Ovary (tissue), 9 donors: ENCODE results near the gene ARPIN. TPM values are rescaled to one million over a fixed set of nuclear protein-coding genes. Genes with fewer than 3 reads are reported as not detected.

Experiments used
- DNase-seq, 5 donors: peaks; one replicate each; pipeline ENCODE4 v3.0.0-alpha.2; 2019 to 2020
- H3K27ac ChIP-seq, 2 donors: fragments of 200-600 bp; one replicate each; pipeline versions ENCODE4 v1.5.1 to v1.8.0; 2019 to 2022
- H3K27me3 ChIP-seq: fragments of 200-600 bp; one replicate; pipeline ENCODE4 v1.8.0; 2022
- H3K36me3 ChIP-seq: fragments of 200-600 bp; sonication (generic); one replicate; pipeline ENCODE4 v1.5.1; 2019
- H3K4me1 ChIP-seq: one replicate; pipeline ENCODE4 v1.8.1; 2013; ENCODE audit warnings: mild to moderate bottlenecking, moderate library complexity; ENCODE audit not compliant: insufficient read depth
- H3K4me3 ChIP-seq: fragments of 200-600 bp; sonication (generic); one replicate; pipeline ENCODE4 v1.5.1; 2017
- H3K9me3 ChIP-seq, 2 donors: fragments of 200-600 bp in 1 of 2; sonication (generic) in 1 of 2; one replicate each; pipeline versions ENCODE4 v1.5.1 to v1.8.1; 2013 to 2019; ENCODE audit warnings: mild to moderate bottlenecking in 1 of 2, moderate library complexity in 1 of 2
- CTCF ChIP-seq, 3 donors: fragments of 450-650 bp in 2 of 3; fragments of 200-600 bp in 1 of 3; IDR thresholded peaks; one replicate each; pipeline versions ENCODE4 v1.5.1 to v1.8.0; 2016 to 2022; ENCODE audit warnings: antibody characterized with exemption in 3 of 3, mild to moderate bottlenecking in 1 of 3
- EP300 ChIP-seq: sonication (generic); formaldehyde crosslinking; IDR thresholded peaks from one replicate; pipeline ENCODE4 v1.6.1; 2017; ENCODE audit warnings: antibody characterized with exemption
- POLR2A ChIP-seq: fragments of 450-650 bp; IDR thresholded peaks from one replicate; pipeline ENCODE4 v1.6.1; 2017; ENCODE audit warnings: antibody characterized with exemption, mild to moderate bottlenecking, moderate library complexity
- WGBS, 3 donors: extraction: QIAGEN DNeasy Blood & Tissue Kit in 1 of 3; methylation state at CpG; one replicate each; pipeline versions ENCODE4 v1.1.5 to v1.1.7; 2013 to 2017; 5-methylcytosine and 5-hydroxymethylcytosine counted together
- intact Hi-C, 4 donors: fragments of 100-400 bp; cut with DNase I; formaldehyde crosslinking; loops; one replicate each; pipeline versions ENCODE4 v1.11.0 to v1.15.1; 2022 to 2023
- polyA plus RNA-seq, 2 donors: library from polyadenylated mRNA; stranded (reverse); fragments of 200-250 nt in 1 of 2; fragments of 350-450 nt in 1 of 2; fragmentation: Illumina TruSeq in 1 of 2; extraction: RNeasy Lipid Tissue Mini Kit (QIAGEN cat#74804) in 1 of 2; gene quantifications; one replicate each; pipeline ENCODE4 v1.2.3, GENCODE V29; 2013 to 2014
- total RNA-seq, 7 donors: library from RNA; depleted of rRNA in 2 of 7; stranded (reverse); fragments of >200 nt in 2 of 7; fragmentation: NEBNext Ultra II Directional in 3 of 7; extraction: Animal tissue kit (Norgen Biotek cat#: 25700) in 3 of 7; gene quantifications; one replicate each; pipeline versions ENCODE4 v1.1.0 to v1.2.4, GENCODE V29; 2016 to 2023
- donor health status: DM: no; HTN: no; CAD: no; lungs with moderate emphysema.
- donor health status: DM: no; HTN: no; CAD: no.
- donor health status: Bipolar disorder and iron deficiency.
- donor health status: DM: yes; HTN: yes; CAD: no.
- donor health status: DM: no; HTN: no; CAD: no.
- donor health status: DM: yes; HTN: yes; CAD: no.

Gene ARPIN
- total and polyA plus RNA-seq, 9 donors: 14.2 to 36.5 (median 29.9) TPM

GRCh38 chr15:89898614-89899294, 14.0 kb downstream of the ARPIN start:
- Histone ChIP-seq H3K4me1 (no peaks in the 10 kb centered on the region), H3K27me3 (no peaks in the 10 kb centered on the region), H3K9me3 (no peaks in the 10 kb centered on the region), H3K27ac (no peak overlapping the region), H3K4me3 (no peak overlapping the region), H3K36me3 (no peaks in the 10 kb centered on the region)
- TF ChIP-seq POLR2A (no peak), EP300 (no peak), CTCF (IDR thresholded peaks at IDR 0.05) (no peak)
- no peak for DNase-seq
- intact Hi-C loops: loop anchor here in 3 of 4 donors (10.0 kb wide), 3 partner anchors 166 to 326 kb away; no protein-coding TSS in a partner anchor
- 73 to 84% (median 79%) methylated on average over 7 of the region's 7 CpGs for WGBS, 3 donors

- H3K9me3 ChIP-seq: no peaks in the 10 kb centered on the region
- no peaks in the 10 kb centered on the region for H3K27me3 ChIP-seq
- H3K27ac ChIP-seq: no peak overlapping the region
- H3K4me3 ChIP-seq: no peak overlapping the region
- intact Hi-C loops: loop anchor here in 3 of 4 donors (10.0 kb wide), 3 partner anchors 167 to 327 kb away; no protein-coding TSS in a partner anchor
- no peaks in the 10 kb centered on the region for H3K36me3 ChIP-seq
- TF ChIP-seq CTCF (IDR thresholded peaks at IDR 0.05): no peak
- no peak for TF ChIP-seq POLR2A
- TF ChIP-seq EP300: no peak
- no peaks in the 10 kb centered on the region for H3K4me1 ChIP-seq
- 43 to 55% (median 54%) methylated on average over 2 of the region's 2 CpGs for whole genome bisulfite sequencing, 3 donors
- DNase-seq: no peak
Measured at GRCh38 chr15:89898146-89898545, 14.6 kb downstream of the ARPIN start.

GRCh38 chr15:89893696-89894447, 18.9 kb downstream of the ARPIN start, which contains the start of gene AP3S2:
Gene AP3S2 (minus strand): TSS chr15:89893994. CDS start chr15:89893949, 45 bp downstream.
- 0 to 1% (median 0%) methylated on average over 62 of the region's 62 CpGs for WGBS, 3 donors
- peak; percentile 88 to 92 (median 89) for DNase-seq
- Histone ChIP-seq H3K36me3 (no peaks in the 10 kb centered on the region), H3K4me1 (peaks cover 1% of the 10 kb centered on the region), H3K9me3 (no peaks in the 10 kb centered on the region), H3K27ac (peak within 1 kb of the TSS; percentile 76 to 80), H3K27me3 (no peaks in the 10 kb centered on the region), H3K4me3 (peak within 1 kb of the TSS; percentile 65)
- TF ChIP-seq CTCF (IDR thresholded peaks at IDR 0.05): peak in 1 of 3 donors; percentile 19
- TF ChIP-seq EP300: no peak
- peak; percentile 50 for TF ChIP-seq POLR2A
- intact Hi-C loops: loop anchor here in 3 of 4 donors (5.0 to 10.0 kb wide), 4 partner anchors 108 to 331 kb away; partner anchors contain the start of gene ZNF710 (in 1 of the 3)

GRCh38 chr15:89893027-89893426, 19.7 kb downstream of the ARPIN start:
- H3K36me3 ChIP-seq: no peaks in the 10 kb centered on the region
- H3K27me3 ChIP-seq: no peaks in the 10 kb centered on the region
- H3K27ac ChIP-seq: peak overlapping the region in 1 of 2 donors; percentile 80
- no peak for DNase-seq
- 9 to 13% (median 11%) methylated on average over 6 of the region's 6 CpGs for WGBS, 3 donors
- no peaks in the 10 kb centered on the region for H3K9me3 ChIP-seq
- peaks cover 1% of the 10 kb centered on the region for H3K4me1 ChIP-seq
- H3K4me3 ChIP-seq: peak overlapping the region; percentile 65
- intact Hi-C loops: loop anchor here in 3 of 4 donors (5.0 to 10.0 kb wide), 4 partner anchors 109 to 332 kb away; partner anchors contain the start of gene ZNF710 (in 1 of the 3)
- TF ChIP-seq POLR2A: no peak
- TF ChIP-seq EP300: no peak
- TF ChIP-seq CTCF (IDR thresholded peaks at IDR 0.05): no peak
